GM06990 (cell line): ENCODE results near the gene YJU2.
"Not testable (repeated sequence)": the region's sequence is repeated elsewhere in the genome, so short reads cannot be mapped to it uniquely, and the experiment has no call there.

Source experiments
- DNase-seq: peaks from one replicate; pipeline ENCODE4 v3.0.0-alpha.2; 2011; ENCODE audit not compliant: insufficient read length; ENCODE audit errors: extremely low read depth
- H3K27me3 ChIP-seq: replicated peaks from 2 replicates; pipeline ENCODE4 v1.6.0; 2011; ENCODE audit warnings: low read length; ENCODE audit not compliant: control insufficient read depth, insufficient read depth
- H3K36me3 ChIP-seq: 2 replicates; pipeline ENCODE4 v1.5.1; 2011; ENCODE audit warnings: low read length; ENCODE audit not compliant: control insufficient read depth, insufficient read depth
- H3K4me3 ChIP-seq: replicated peaks from 2 replicates; pipeline ENCODE4 v1.5.1; 2011; ENCODE audit warnings: low read depth, mild to moderate bottlenecking, control low read depth, low read length
- TF ChIP-seq, protein P1 (sequence below): IDR thresholded peaks from 2 replicates; pipeline ENCODE4 v1.5.1; 2011; ENCODE audit warnings: low read length, control low read depth, mild to moderate bottlenecking, inconsistent platforms; ENCODE audit not compliant: insufficient read depth, poor library complexity, severe bottlenecking

Gene YJU2

DNA sequence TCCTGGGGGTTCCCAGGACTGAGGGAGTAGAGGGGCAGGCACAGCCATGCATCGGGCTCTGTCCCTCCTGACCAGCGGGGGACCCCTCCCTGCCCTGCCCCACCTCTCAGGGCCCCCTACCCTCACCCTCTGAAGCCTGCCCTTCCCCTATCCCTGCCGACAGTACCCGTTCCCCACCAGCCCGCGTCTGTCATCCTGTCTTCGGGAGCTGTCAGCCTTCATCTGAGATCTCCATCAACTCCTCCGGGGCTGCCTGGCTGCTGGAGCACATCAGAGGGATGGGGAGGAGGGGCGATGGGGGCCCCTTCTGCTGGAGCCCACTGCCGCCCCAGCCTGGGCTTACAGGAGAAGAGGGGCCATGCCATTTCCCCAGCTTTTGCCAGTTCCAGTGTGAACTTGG lies 26.0 kb downstream of the YJU2 start:
- Histone ChIP-seq H3K36me3 (peaks cover 12% of the 10 kb centered on the region), H3K27me3 (no peaks in the 10 kb centered on the region; the same call in 1 of the 2 replicates), H3K4me3 (no peak overlapping the region)
- no peak for DNase-seq
- TF ChIP-seq, protein P1, sequence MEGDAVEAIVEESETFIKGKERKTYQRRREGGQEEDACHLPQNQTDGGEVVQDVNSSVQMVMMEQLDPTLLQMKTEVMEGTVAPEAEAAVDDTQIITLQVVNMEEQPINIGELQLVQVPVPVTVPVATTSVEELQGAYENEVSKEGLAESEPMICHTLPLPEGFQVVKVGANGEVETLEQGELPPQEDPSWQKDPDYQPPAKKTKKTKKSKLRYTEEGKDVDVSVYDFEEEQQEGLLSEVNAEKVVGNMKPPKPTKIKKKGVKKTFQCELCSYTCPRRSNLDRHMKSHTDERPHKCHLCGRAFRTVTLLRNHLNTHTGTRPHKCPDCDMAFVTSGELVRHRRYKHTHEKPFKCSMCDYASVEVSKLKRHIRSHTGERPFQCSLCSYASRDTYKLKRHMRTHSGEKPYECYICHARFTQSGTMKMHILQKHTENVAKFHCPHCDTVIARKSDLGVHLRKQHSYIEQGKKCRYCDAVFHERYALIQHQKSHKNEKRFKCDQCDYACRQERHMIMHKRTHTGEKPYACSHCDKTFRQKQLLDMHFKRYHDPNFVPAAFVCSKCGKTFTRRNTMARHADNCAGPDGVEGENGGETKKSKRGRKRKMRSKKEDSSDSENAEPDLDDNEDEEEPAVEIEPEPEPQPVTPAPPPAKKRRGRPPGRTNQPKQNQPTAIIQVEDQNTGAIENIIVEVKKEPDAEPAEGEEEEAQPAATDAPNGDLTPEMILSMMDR = no peak

DNA sequence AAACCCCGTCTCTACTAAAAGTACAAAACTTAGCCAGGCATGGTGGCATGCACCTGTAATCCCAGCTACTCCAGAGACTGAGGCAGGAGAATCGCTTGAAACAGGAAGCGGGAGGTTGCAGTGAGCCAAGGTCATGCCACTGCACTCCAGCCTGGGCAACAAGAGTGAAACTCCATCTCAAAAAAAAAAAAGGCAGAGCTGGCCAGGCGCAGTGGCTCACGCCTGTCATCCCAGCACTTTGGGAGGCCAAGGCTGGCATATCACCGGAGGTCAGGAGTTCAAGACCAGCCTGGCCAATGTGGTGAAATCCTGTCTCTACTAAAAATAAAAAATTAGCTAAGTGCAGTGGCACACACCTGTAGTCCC lies 27.4 kb downstream of the YJU2 start:
- H3K36me3 ChIP-seq, H3K27me3 ChIP-seq, H3K4me3 ChIP-seq, DNase-seq: not testable (repeated sequence)

DNA sequence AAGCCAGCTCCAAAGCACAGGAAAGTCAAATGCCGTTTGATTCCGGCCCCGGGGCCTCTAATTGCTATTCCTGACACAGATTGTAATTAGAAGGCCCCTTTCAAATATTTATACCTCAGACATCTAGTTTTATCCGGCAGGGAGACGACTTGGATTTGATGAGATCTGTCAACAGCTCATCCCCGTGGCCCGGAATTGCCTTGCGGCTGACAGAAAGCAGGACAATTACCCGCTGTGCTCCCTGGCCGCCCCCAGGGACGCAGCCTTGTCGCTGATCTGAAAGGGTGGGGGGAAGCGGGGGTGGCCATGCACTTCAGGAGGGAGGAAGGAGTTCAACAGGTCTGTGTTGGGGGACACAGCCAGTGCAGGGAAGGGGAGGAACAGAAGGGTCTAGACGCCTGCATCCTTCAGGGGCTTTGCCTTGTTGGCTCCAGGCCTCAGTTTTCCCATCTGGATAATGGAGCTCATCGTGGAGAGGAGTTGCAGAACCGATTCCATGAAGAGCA lies 30.4 kb downstream of the YJU2 start:
- TF ChIP-seq, protein P1 = no peak
- DNase-seq = no peak
- Histone ChIP-seq H3K36me3 (no peaks in the 10 kb centered on the region; the same call in 1 of the 2 replicates), H3K27me3 (no peaks in the 10 kb centered on the region; the same call in 1 of the 2 replicates), H3K4me3 (no peak overlapping the region)

DNA sequence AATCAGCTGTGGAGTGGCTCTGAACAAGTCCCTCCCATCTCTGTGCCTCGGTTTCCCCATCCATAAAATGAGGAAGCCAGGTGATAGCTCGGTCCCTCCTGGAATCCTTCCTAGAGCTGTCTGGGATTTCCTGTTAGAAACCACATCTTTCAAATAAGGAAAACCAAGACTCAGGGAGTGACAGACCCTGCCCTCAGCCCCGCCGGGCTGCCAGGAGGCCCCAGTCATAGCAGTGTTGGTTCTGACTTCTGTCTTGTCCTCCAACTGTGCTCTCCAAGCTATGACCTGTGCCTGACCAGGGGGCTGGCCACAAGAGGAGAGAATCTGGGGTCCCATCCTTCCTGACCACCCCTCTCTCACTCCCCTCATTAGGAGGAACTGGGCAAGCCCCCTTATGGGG lies 31.1 kb downstream of the YJU2 start:
- Histone ChIP-seq H3K27me3 (no peaks in the 10 kb centered on the region; the same call in 1 of the 2 replicates), H3K36me3 (no peaks in the 10 kb centered on the region; the same call in 1 of the 2 replicates), H3K4me3 (no peak overlapping the region)
- TF ChIP-seq, protein P1 = no peak
- no peak for DNase-seq

DNA sequence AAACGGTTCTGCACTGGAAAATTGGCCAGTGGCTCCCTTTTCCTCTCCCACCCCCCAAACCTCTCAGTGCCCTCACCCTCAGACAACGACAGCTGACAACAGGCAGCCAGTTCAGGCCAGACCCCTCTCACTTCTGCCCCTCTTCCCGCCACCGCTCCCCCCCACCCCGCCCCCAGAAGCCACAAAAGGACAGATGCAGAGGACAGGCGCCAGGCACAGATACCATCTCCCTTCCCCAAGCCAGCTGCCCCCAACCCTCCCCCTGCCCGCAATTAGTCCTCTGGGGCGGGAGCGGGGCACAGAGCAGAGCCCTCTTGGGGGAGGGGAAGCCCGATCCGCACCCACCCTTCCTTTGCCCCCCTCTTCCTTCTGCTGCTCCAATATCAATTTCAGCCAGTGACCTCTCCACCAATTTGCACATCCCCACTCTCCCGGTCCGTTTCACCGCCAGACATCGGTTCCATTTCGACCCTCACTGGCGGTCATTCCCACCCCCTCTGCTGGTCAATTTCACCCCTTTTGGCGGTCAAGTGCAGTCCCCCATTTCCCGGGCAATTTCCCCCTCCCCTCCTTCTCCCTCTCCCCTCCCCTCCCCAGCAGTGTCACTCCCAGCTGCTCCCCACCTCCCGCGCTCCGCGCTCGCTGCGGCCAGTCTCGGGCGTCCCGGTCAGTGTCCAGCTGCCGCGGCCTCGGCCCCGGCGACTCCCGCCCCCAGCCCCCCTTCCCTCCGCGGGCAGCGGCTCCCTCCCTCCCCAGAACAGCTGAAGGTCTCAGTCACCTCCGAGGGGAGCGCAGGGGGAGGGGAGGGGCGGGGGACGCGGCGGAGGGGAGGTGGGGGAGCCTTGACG lies 31.8 kb downstream of the YJU2 start, which contains the start of gene SHD:
TSS of gene SHD (plus strand) at position 848 of the 848 bp plus-strand sequence. CDS start 798 bp downstream, outside the sequence.
- H3K36me3 ChIP-seq = no peaks in the 10 kb centered on the region
- H3K4me3 ChIP-seq = no peak within 1 kb of the TSS
- TF ChIP-seq, protein P1 = no peak
- DNase-seq = no peak
- H3K27me3 ChIP-seq = no peaks in the 10 kb centered on the region; the same call in 1 of the 2 replicates

DNA sequence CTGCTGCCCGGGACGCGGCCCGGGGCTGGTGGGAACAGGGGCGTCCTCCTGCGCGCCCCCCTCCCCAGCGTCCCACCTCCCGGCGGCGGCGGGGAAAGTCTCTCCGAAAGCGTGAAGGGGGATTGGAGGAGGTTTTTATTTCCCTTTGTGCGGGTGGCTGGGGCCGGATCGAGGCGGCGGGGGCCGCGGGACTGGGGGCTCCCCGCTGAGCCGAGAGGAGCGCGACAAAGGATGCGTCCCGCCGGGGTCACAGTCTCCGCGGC lies 32.3 kb downstream of the YJU2 start:
- Histone ChIP-seq H3K36me3 (no peaks in the 10 kb centered on the region), H3K27me3 (no peaks in the 10 kb centered on the region; the same call in 1 of the 2 replicates), H3K4me3 (no peak overlapping the region)
- no peak for DNase-seq
- TF ChIP-seq, protein P1 = no peak
